Activated T-helper 1 cell treated with anti-CD3 and anti-CD28 coated beads, Interleukin-12 subunit alpha, Interleukin-12 subunit beta, Interleukin-2, Interleukin-4 antibody, amounts not matched to agents 30 ng/mL and 10 ng/mL and 1 ng/mL, durations not matched to agents 14 hours and 24 hours and 36 hours (primary cell): ENCODE results near the gene YDJC. TPM values are rescaled to one million over a fixed set of nuclear protein-coding genes. Genes with fewer than 3 reads are reported as not detected.

Source experiments
- DNase-seq: peaks from one replicate; pipeline ENCODE4 v3.0.0; 2021; ENCODE audit warnings: low spot score
- H3K27ac Mint-ChIP-seq: one replicate; pipeline ENCODE4 v1.8.0; 2021; ENCODE audit warnings: mild to moderate bottlenecking, mixed read lengths
- H3K27me3 Mint-ChIP-seq: one replicate; pipeline ENCODE4 v1.8.0; 2022; ENCODE audit warnings: mild to moderate bottlenecking, moderate library complexity, mixed read lengths; ENCODE audit not compliant: insufficient read depth
- H3K36me3 Mint-ChIP-seq: one replicate; pipeline ENCODE4 v1.8.0; 2021; ENCODE audit warnings: low read depth, mixed read lengths
- H3K4me1 Mint-ChIP-seq: one replicate; pipeline ENCODE4 v1.8.0; 2021; ENCODE audit warnings: low read depth, mixed read lengths
- H3K4me3 Mint-ChIP-seq: one replicate; pipeline ENCODE4 v1.8.0; 2021; ENCODE audit warnings: mild to moderate bottlenecking, moderate library complexity, mixed read lengths
- H3K9me3 Mint-ChIP-seq: one replicate; pipeline ENCODE4 v1.8.0; 2021; ENCODE audit warnings: mixed read lengths
- intact Hi-C: fragments of 100-400 bp; cut with micrococcal nuclease; formaldehyde crosslinking; loops from one replicate; pipeline ENCODE4 v1.15.1; 2024
- total RNA-seq: library from RNA; stranded (reverse); gene quantifications from 2 replicates; pipeline ENCODE4 v1.2.3, GENCODE V29; 2022

Gene YDJC
- total RNA-seq, 1 donor from 2014 or later = 51.7 TPM

DNA sequence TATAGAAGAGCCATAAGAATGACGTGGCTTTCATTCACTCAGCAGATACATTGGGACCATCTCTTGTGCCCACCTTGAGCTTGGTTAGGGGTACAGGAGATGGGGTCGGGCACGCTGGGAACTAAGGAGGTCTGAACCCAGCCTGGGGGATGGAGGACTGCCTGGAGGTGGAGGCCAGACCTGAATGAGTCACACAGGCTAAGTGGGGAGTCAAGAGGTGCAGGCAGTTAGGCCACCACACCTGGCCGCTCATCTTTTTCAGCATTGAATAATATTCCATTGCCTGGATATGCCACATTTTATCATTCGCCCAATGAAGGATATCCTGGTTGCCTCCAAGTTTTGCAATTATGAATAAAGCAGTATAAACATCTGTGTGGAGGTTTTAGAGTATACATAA lies 32.2 kb upstream of the YDJC start:
- intact Hi-C loops = no loop called here
- Mint-ChIP-seq H3K27me3 (no peaks in the 10 kb centered on the region), H3K9me3 (no peaks in the 10 kb centered on the region), H3K36me3 (no peaks in the 10 kb centered on the region), H3K27ac (no peak overlapping the region), H3K4me1 (peaks cover 20% of the 10 kb centered on the region), H3K4me3 (no peak overlapping the region)
- DNase-seq = no peak

DNA sequence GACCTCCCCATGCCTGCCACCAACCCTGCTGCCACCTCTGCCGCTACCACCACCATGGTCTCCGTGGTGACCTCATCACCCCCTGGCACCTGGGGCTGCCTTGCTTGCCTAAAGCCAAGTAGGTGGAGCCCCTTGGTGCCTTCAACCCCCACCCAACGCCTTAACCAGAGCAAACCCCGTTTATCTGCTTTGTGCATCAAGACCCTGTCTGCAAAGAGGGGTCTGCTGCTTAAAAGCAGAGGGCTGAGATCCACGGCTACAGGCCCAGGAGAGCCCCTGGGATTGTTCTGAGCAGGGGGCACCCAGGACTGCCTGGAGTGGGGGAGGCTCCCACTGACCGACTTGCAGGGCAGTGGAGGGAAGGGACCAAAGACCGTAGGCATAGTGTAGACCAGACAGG lies 31.1 kb upstream of the YDJC start:
- H3K4me1 Mint-ChIP-seq = peaks cover 22% of the 10 kb centered on the region
- no peak overlapping the region for H3K27ac Mint-ChIP-seq
- no peaks in the 10 kb centered on the region for H3K27me3 Mint-ChIP-seq

GRCh38 chr22:21659864-21660525 lies 30.2 kb upstream of the YDJC start:
- H3K36me3 Mint-ChIP-seq = no peaks in the 10 kb centered on the region
- DNase-seq = no peak
- H3K27ac Mint-ChIP-seq = no peak overlapping the region
- no peaks in the 10 kb centered on the region for H3K9me3 Mint-ChIP-seq
- no peak overlapping the region for H3K4me3 Mint-ChIP-seq
- peaks cover 15% of the 10 kb centered on the region for H3K4me1 Mint-ChIP-seq
- intact Hi-C loops = no loop called here
- H3K27me3 Mint-ChIP-seq = no peaks in the 10 kb centered on the region

More for the DNA sequence above, 31.1 kb upstream of the YDJC start:
- Mint-ChIP-seq H3K4me3 (no peak overlapping the region), H3K36me3 (no peaks in the 10 kb centered on the region), H3K9me3 (no peaks in the 10 kb centered on the region)
- intact Hi-C loops = no loop called here
- no peak for DNase-seq

DNA sequence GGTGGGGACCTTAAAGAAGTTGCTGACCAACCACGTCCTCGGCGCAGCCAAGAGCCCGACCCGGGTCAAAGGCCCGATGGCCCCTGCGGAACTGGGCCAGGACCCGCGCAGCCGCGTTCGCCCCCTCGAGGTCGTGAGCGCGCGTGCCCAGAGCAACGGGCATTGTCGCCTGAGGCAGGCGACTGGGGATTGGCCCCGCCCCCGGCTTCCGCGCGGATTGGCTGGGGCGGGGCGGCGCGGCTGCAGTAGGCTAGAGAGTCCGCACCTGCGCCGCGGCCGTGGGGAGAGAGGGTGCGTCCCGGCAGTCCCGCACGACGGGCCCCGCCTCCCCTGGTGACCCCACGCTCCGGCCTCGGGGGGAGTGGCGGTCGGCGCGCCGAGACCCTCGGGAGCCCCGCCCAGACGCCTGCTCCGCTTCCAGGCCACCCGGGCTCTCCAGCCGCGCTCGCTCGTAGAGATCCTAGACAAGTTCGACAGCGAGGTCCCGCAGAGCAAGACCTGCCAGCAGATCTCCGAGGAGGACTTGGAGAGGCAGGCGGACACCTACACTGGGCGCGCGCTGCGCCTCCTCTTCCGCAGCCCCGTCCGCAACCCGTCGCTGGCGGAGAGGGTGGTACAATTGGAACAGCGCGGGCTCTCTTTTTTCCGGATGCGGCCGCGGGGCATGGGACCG lies 27.7 kb upstream of the YDJC start:
- Mint-ChIP-seq H3K27ac (peak overlapping the region; percentile 78), H3K4me1 (peaks cover 18% of the 10 kb centered on the region), H3K36me3 (no peaks in the 10 kb centered on the region), H3K27me3 (no peaks in the 10 kb centered on the region), H3K9me3 (no peaks in the 10 kb centered on the region), H3K4me3 (peak overlapping the region; percentile 88)
- DNase-seq = peak; percentile 82
- intact Hi-C loops = loop anchor here (1.0 kb wide), 2 partner anchors 9 to 15 kb away; partner anchors contain the start of genes PPIL2 and SDF2L1

DNA sequence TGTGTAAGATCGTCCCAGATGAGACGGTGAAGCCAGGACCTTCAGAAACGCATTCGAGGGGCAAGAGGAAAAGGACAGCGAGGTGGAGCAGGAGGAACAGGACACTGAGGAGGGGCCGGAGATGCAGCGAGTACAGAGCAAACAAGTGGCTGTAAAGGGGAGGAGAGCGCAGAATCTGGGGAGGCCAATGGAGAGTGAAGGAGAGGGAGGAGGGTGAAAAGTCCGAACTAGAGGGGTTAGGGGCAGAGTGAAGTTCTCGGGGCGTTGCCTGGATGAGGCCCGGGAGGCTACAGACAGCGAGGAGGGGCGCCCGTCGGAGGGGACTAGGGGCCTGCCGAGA lies 27.2 kb upstream of the YDJC start:
- intact Hi-C loops = loop anchor here (1.0 kb wide), 2 partner anchors 9 to 15 kb away; partner anchors contain the start of genes PPIL2 and SDF2L1

DNA sequence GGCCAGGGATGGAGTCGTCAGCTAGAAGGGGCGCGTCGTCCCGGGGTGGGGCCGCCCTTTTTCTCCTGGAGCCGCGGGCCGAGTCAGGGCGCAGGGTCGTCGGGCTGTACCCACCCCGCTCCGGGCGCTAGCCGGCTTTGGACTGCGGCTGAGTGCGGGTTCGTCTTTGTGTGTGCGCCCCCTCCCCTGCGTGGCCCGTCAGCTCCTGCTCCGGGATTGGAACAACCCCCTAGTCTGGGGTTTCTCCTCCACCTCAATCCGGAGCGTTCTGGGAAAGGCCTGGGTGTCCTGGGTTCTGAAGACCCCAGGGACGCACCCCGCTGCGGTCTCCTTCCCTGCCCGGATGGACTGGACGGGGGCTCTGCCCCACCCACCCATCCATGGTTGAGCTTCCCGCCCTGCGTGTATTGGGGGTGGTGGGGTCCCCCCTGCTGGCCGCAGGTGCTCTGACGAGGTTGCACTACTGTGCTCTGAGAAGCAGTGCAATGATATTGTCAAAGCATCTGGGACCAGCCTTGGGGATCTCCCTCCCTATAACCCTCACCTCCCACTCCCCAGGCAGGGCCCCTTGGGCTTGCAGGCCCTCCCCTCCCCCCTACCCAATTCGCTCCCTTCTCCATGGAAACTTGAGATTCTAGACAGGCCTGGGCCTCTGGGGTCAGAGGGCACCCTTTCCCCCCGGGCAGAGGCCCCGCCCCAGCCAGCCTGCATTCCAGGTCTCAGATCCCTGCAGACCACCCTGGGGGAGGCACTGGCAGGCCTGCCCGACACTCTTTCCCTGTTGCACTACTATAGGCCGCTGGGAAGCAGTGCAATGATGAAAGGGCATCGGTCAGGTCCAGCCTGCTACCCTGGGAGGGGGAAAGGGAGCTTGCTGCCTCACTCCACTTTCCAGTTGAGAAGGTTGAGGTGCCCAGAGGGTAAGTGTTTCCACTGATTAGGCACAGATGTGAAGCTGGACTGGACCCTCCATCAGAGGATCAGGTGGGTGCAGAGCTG lies 23.0 kb upstream of the YDJC start:
- no peak for DNase-seq
- intact Hi-C loops = loop anchor here (1.0 to 2.0 kb wide), 2 partner anchors 11 to 14 kb away; partner anchors contain the start of genes PPIL2 and SDF2L1
- peak overlapping the region; percentile 80 for H3K27ac Mint-ChIP-seq

More for the DNA sequence above, 27.2 kb upstream of the YDJC start:
- peak overlapping the region; percentile 64 for H3K27ac Mint-ChIP-seq
- H3K4me3 Mint-ChIP-seq = peak overlapping the region; percentile 78
- DNase-seq = no peak
- no peaks in the 10 kb centered on the region for H3K36me3 Mint-ChIP-seq
- no peaks in the 10 kb centered on the region for H3K27me3 Mint-ChIP-seq
- H3K9me3 Mint-ChIP-seq = no peaks in the 10 kb centered on the region
- H3K4me1 Mint-ChIP-seq = peaks cover 18% of the 10 kb centered on the region

DNA sequence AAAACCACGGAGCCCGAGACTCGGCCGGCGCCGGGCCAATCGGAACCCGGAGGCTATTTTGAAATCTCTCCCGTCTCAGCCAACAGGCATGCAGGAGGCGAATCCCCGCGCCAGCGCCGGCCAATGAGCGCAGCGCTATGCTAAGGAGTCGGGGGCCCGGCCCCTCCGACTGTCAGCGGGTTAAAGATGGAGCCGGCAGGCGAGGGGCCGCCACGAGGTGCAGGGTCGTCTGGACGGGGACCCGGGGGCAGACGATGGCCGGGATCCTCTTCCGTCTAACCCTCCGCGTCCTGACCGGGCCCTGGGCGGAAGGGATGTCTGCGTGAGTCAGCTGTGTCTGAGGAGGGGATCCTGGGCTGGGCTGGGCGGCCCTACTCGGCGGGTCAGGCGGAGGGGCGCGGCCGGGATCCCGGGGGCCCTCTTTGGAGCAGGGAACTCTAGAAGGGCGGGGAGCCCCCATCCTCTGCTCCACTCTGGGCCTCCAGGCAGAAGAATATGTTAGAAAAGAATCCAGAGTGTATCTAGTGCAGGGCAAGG lies 22.3 kb upstream of the YDJC start:
- Mint-ChIP-seq H3K9me3 (no peaks in the 10 kb centered on the region), H3K27me3 (no peaks in the 10 kb centered on the region), H3K4me1 (peaks cover 34% of the 10 kb centered on the region), H3K27ac (peak overlapping the region; percentile 80), H3K4me3 (peak overlapping the region; percentile 88), H3K36me3 (peaks cover 8% of the 10 kb centered on the region)
- DNase-seq = peak; percentile 88
- intact Hi-C loops = loop anchor here (1.0 to 2.0 kb wide), 2 partner anchors 10 to 15 kb away; partner anchors contain the start of genes PPIL2 and SDF2L1

More for the DNA sequence above, 23.0 kb upstream of the YDJC start:
- Mint-ChIP-seq H3K27me3 (no peaks in the 10 kb centered on the region), H3K9me3 (no peaks in the 10 kb centered on the region), H3K36me3 (peaks cover 8% of the 10 kb centered on the region), H3K4me3 (peak overlapping the region; percentile 88), H3K4me1 (peaks cover 35% of the 10 kb centered on the region)

GRCh38 chr22:21651521-21652009 lies 21.7 kb upstream of the YDJC start:
- no peaks in the 10 kb centered on the region for H3K9me3 Mint-ChIP-seq
- intact Hi-C loops = loop anchor here (1.0 to 2.0 kb wide), 2 partner anchors 9 to 15 kb away; partner anchors contain the start of genes PPIL2 and SDF2L1
- H3K27ac Mint-ChIP-seq = peak overlapping the region; percentile 80
- DNase-seq = no peak
- H3K4me1 Mint-ChIP-seq = peaks cover 33% of the 10 kb centered on the region
- peak overlapping the region; percentile 88 for H3K4me3 Mint-ChIP-seq
- H3K36me3 Mint-ChIP-seq = peaks cover 12% of the 10 kb centered on the region
- H3K27me3 Mint-ChIP-seq = no peaks in the 10 kb centered on the region

DNA sequence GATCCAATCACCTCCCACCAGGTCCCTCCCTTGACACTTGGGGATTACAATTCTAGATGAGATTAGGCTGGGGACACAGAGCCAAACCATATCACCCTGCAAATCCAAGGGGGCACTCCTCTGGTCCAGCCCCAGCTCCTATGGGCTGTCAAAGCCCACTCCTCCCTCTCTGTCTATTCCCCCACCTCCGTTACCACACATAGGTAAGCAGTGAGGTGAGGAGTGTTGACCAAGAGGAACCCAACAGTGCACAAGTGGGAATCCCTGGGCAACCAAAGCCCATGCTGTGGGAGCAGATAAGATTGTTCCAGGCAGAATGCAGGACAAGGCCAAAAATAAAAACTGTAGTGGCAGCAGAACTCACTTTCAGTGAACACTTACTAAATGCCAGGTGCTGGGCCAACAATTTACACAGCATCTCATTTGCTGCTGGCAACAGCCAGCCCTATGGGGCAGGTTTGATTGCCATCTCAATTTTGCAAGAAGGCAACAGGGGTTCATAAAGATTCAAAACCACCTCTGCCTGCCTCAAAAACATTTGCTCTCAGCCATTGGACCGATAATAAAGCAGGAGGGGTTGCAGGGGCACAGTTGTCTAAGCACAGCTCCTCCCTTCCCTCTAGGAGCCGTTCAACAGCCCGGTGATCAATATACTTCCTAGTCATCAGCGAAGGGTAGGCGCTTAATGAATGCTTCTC lies 21.1 kb upstream of the YDJC start:
- Mint-ChIP-seq H3K27me3 (no peaks in the 10 kb centered on the region), H3K4me1 (peaks cover 31% of the 10 kb centered on the region), H3K9me3 (no peaks in the 10 kb centered on the region), H3K36me3 (peaks cover 17% of the 10 kb centered on the region), H3K4me3 (peak overlapping the region; percentile 88), H3K27ac (peak overlapping the region; percentile 80)
- intact Hi-C loops = no loop called here
- no peak for DNase-seq

- Mint-ChIP-seq H3K4me1 (peaks cover 31% of the 10 kb centered on the region), H3K9me3 (no peaks in the 10 kb centered on the region), H3K36me3 (peaks cover 19% of the 10 kb centered on the region), H3K27me3 (no peaks in the 10 kb centered on the region), H3K4me3 (peak overlapping the region; percentile 88), H3K27ac (no peak overlapping the region)
- intact Hi-C loops = no loop called here
- DNase-seq = no peak
Measured at GRCh38 chr22:21650280-21650679, 20.5 kb upstream of the YDJC start.

DNA sequence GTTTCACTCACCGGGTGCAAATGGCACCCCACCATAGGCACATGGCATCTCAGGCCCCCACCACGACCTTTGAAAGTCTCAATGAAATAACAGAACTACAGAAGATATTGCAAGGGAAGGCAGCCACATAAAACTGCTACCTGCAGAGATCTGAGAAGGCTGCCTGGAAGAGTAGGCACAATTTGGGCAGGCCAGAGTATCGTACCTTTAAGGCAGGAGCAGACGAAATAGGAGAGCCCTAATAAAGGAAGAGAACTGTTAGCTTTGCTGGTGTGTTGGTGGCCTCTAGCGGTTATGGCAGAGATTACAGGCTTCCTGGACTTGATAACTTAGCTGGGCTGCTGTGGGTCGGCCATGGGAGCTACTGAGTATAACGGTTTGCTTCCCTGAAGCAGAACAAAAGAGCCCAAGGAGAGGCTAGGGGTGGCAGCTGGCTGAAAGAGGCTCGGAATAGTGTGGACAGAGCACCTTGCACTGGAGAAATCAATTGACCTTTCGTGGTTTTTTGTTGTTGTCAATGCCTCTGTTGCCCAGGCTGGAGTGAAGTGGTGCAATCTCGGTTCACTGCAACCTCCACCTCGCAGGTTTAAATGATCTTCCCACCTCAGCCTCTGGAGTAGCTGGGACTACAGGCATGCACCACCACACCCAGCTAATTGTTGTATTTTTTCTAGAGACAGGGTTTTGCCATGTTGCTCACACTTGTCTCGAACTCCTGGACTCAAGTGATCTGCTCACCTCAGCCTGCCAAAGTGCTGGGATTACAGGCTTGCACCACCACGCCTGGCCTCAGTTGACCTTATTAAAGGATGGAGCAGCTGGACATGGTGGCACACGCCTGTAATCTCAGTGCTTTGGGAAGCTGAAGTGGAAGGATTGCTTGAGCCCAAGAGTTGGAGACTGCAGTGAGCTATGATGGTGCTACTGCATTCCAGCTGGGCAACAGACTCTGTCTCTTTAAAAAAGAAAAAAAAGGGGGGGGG lies 17.1 kb upstream of the YDJC start:
- Mint-ChIP-seq H3K27me3 (no peaks in the 10 kb centered on the region), H3K27ac (peak overlapping the region; percentile 37), H3K4me1 (peaks cover 42% of the 10 kb centered on the region)

More for the DNA sequence above, 17.1 kb upstream of the YDJC start:
- Mint-ChIP-seq H3K9me3 (no peaks in the 10 kb centered on the region), H3K4me3 (no peak overlapping the region), H3K36me3 (peaks cover 30% of the 10 kb centered on the region)
- intact Hi-C loops = no loop called here
- peak; percentile 64 for DNase-seq
